Glutamatergic neuron (in vitro differentiated cells): Measurements from ENCODE around the gene HRH3. TPM values are rescaled to one million over a fixed set of nuclear protein-coding genes. Genes with fewer than 3 reads are reported as not detected.

Source experiments
- DNase-seq: peaks from one replicate; pipeline ENCODE4 v3.0.0; 2022
- H3K27ac Mint-ChIP-seq: one replicate; pipeline ENCODE4 v1.8.0; 2020; ENCODE audit warnings: mild to moderate bottlenecking, mixed read lengths, inconsistent platforms; ENCODE audit not compliant: unreplicated experiment
- H3K27me3 Mint-ChIP-seq: one replicate; pipeline ENCODE4 v1.8.0; 2020; ENCODE audit warnings: mild to moderate bottlenecking, moderate library complexity, mixed read lengths, inconsistent platforms; ENCODE audit not compliant: unreplicated experiment
- H3K36me3 Mint-ChIP-seq: one replicate; pipeline ENCODE4 v1.8.0; 2020; ENCODE audit warnings: mild to moderate bottlenecking, mixed read lengths, inconsistent platforms; ENCODE audit not compliant: unreplicated experiment
- H3K4me1 Mint-ChIP-seq: one replicate; pipeline ENCODE4 v1.8.0; 2020; ENCODE audit warnings: mild to moderate bottlenecking, low read depth, mixed read lengths, inconsistent platforms; ENCODE audit not compliant: unreplicated experiment
- H3K4me3 Mint-ChIP-seq: one replicate; pipeline ENCODE4 v1.8.0; 2020; ENCODE audit warnings: mild to moderate bottlenecking, mixed read lengths, inconsistent platforms; ENCODE audit not compliant: unreplicated experiment
- H3K9me3 Mint-ChIP-seq: one replicate; pipeline ENCODE4 v1.8.0; 2020; ENCODE audit warnings: mild to moderate bottlenecking, moderate library complexity, mixed read lengths, inconsistent platforms; ENCODE audit not compliant: unreplicated experiment
- total RNA-seq: library from RNA; stranded (reverse); fragmentation: NEBNext Ultra II Directional; extraction: Animal tissue kit (Norgen Biotek cat#: 25700); gene quantifications from one replicate; pipeline ENCODE4 v1.2.1, GENCODE V29; 2021; ENCODE audit not compliant: unreplicated experiment
- TF ChIP-seq, protein P1 (sequence below): fragments of 200-600 bp; sonication (generic); IDR thresholded peaks from one replicate; pipeline ENCODE4 v1.5.0; 2021; ENCODE audit not compliant: partially characterized antibody, unreplicated experiment

Gene HRH3
- total RNA-seq, 1 donor from 2014 or later = 13.7 TPM

GRCh38 chr20:62245911-62246280 lies 25.8 kb upstream of the HRH3 start:
- peaks cover 5% of the 10 kb centered on the region for H3K9me3 Mint-ChIP-seq
- H3K27me3 Mint-ChIP-seq = peaks cover 3% of the 10 kb centered on the region
- TF ChIP-seq, protein P1, sequence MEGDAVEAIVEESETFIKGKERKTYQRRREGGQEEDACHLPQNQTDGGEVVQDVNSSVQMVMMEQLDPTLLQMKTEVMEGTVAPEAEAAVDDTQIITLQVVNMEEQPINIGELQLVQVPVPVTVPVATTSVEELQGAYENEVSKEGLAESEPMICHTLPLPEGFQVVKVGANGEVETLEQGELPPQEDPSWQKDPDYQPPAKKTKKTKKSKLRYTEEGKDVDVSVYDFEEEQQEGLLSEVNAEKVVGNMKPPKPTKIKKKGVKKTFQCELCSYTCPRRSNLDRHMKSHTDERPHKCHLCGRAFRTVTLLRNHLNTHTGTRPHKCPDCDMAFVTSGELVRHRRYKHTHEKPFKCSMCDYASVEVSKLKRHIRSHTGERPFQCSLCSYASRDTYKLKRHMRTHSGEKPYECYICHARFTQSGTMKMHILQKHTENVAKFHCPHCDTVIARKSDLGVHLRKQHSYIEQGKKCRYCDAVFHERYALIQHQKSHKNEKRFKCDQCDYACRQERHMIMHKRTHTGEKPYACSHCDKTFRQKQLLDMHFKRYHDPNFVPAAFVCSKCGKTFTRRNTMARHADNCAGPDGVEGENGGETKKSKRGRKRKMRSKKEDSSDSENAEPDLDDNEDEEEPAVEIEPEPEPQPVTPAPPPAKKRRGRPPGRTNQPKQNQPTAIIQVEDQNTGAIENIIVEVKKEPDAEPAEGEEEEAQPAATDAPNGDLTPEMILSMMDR = no peak
- DNase-seq = no peak
- peaks cover 12% of the 10 kb centered on the region for H3K4me1 Mint-ChIP-seq
- H3K27ac Mint-ChIP-seq = no peak overlapping the region
- H3K4me3 Mint-ChIP-seq = no peak overlapping the region
- no peaks in the 10 kb centered on the region for H3K36me3 Mint-ChIP-seq

GRCh38 chr20:62244644-62245108 lies 24.6 kb upstream of the HRH3 start:
- peaks cover 5% of the 10 kb centered on the region for H3K9me3 Mint-ChIP-seq

DNA sequence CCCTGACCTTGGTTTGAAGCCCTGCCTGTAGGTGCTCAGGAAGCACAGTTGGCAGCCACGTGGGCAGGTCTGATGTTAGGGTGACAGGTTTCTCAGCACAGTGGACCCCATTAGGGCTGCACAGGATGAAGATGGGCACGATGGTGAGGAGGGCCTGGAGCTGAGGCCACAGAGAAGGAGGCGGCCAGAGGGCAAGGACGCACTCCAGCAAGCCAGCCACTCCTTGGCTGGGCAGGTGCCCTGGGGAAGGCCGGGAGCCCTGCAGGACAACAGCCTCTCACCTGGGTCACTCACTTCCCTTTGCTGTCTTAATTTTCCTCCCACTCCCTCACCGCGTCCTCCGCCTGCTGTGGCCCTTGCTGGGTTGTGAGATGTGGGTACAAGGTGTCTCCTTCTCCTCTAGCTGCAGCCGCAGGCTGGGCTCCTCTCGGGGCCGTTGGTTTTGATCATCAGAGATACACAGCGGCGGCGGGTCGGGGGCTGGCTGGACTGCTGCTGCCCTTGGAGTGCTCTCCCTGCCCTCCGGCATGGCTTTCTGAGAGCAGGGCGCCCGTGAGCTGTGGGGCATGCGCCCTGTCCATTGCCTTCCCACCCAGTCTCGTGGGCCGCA lies 23.9 kb upstream of the HRH3 start:
- H3K9me3 Mint-ChIP-seq = peaks cover 2% of the 10 kb centered on the region
- TF ChIP-seq, protein P1 = no peak
- peaks cover 3% of the 10 kb centered on the region for H3K27me3 Mint-ChIP-seq
- no peak overlapping the region for H3K27ac Mint-ChIP-seq
- DNase-seq = no peak
- H3K36me3 Mint-ChIP-seq = no peaks in the 10 kb centered on the region
- H3K4me3 Mint-ChIP-seq = no peak overlapping the region
- peaks cover 7% of the 10 kb centered on the region for H3K4me1 Mint-ChIP-seq

More at GRCh38 chr20:62244644-62245108, 24.6 kb upstream of the HRH3 start:
- TF ChIP-seq, protein P1 = no peak
- no peak for DNase-seq
- Mint-ChIP-seq H3K36me3 (no peaks in the 10 kb centered on the region), H3K27ac (no peak overlapping the region), H3K4me1 (peaks cover 7% of the 10 kb centered on the region), H3K4me3 (no peak overlapping the region), H3K27me3 (peaks cover 3% of the 10 kb centered on the region)

DNA sequence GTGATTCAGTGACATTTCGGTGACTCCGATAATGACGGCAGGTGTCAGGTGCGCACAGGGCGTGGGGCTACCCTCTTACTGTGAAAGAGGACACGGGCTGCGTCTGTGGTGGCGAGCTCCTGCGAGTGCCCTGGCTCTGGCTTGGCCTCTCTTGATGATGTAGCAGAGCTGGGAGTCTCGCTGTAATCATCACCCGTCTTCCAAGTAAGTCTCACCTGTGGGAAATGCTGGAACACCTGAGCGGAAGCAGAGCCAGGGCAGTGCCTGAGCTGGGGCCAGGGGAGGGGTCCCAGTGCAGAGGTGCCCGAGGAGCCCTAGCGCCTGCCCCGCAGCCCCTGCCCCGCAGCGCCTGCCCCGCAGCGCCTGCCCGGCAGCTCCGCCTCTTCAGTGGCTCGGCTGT lies 23.0 kb upstream of the HRH3 start:
- TF ChIP-seq, protein P1 = no peak
- Mint-ChIP-seq H3K4me3 (no peak overlapping the region), H3K4me1 (peaks cover 7% of the 10 kb centered on the region), H3K9me3 (peaks cover 1% of the 10 kb centered on the region), H3K36me3 (no peaks in the 10 kb centered on the region), H3K27ac (no peak overlapping the region), H3K27me3 (peaks cover 3% of the 10 kb centered on the region)
- no peak for DNase-seq

GRCh38 chr20:62242176-62242575 lies 22.1 kb upstream of the HRH3 start:
- no peak overlapping the region for H3K4me3 Mint-ChIP-seq

More at GRCh38 chr20:62242176-62242575, 22.1 kb upstream of the HRH3 start:
- H3K27ac Mint-ChIP-seq = no peak overlapping the region
- TF ChIP-seq, protein P1 = no peak
- H3K36me3 Mint-ChIP-seq = no peaks in the 10 kb centered on the region
- no peak for DNase-seq
- H3K4me1 Mint-ChIP-seq = peaks cover 8% of the 10 kb centered on the region
- H3K9me3 Mint-ChIP-seq = peaks cover 1% of the 10 kb centered on the region
- H3K27me3 Mint-ChIP-seq = peaks cover 3% of the 10 kb centered on the region
